Right cardiac atrium (tissue), 5 donors: Measurements from ENCODE around the gene CATSPERD. TPM values are rescaled to one million over a fixed set of nuclear protein-coding genes. Genes with fewer than 3 reads are reported as not detected.
"Not testable (repeated sequence)": the region's sequence is repeated elsewhere in the genome, so short reads cannot be mapped to it uniquely, and the experiment has no call there.

Experiments
- ATAC-seq, 2 donors: fragments of 200-7000 bp; cut with Tn5 transposase; one replicate each; pipeline versions ENCODE4 v1.8.0 to v1.9.1; 2020; ENCODE audit warnings: moderate library complexity in 2 of 2, mild to moderate bottlenecking in 1 of 2
- DNase-seq, 3 donors: peaks; one replicate each; pipeline ENCODE4 v3.0.0-alpha.2; 2020
- H3K27ac ChIP-seq: one replicate; pipeline ENCODE4 v1.5.1; 2013; ENCODE audit warnings: mild to moderate bottlenecking, low read length, control low read depth, moderate library complexity
- H3K27me3 ChIP-seq: one replicate; pipeline ENCODE4 v1.6.1; 2013; ENCODE audit not compliant: control insufficient read depth, insufficient read depth
- H3K4me1 ChIP-seq: one replicate; pipeline ENCODE4 v1.6.1; 2013; ENCODE audit warnings: low read length; ENCODE audit not compliant: control insufficient read depth, insufficient read depth
- H3K4me3 ChIP-seq: one replicate; pipeline ENCODE4 v1.5.1; 2013; ENCODE audit warnings: low read length, control low read depth
- H3K9me3 ChIP-seq: one replicate; pipeline ENCODE4 v1.6.1; 2013; ENCODE audit warnings: low read length; ENCODE audit not compliant: control insufficient read depth
- WGBS: extraction: QIAGEN DNeasy Blood & Tissue Kit; methylation state at CpG from one replicate; pipeline ENCODE4 v1.1.7; 2013; 5-methylcytosine and 5-hydroxymethylcytosine counted together
- intact Hi-C, 4 donors: fragments of 100-400 bp; cut with DNase I; formaldehyde crosslinking; loops; one replicate each; pipeline versions ENCODE4 v1.11.0 to v1.14.0; 2022 to 2023
- polyA plus RNA-seq: library from polyadenylated mRNA; stranded (reverse); fragments of 200-250 nt; gene quantifications from one replicate; pipeline ENCODE4 v1.2.3, GENCODE V29; 2013
- total RNA-seq, 4 donors: library from RNA; stranded (reverse); fragmentation: NEBNext Ultra II Directional; extraction: Animal tissue kit (Norgen Biotek cat#: 25700); gene quantifications; one replicate each; pipeline ENCODE4 v1.2.1, GENCODE V29; 2021
- donor health status: healthy with polysubstance abuse.
- donor health status: DM: no; HTN: yes; CAD: no.
- donor health status: DM: no; HTN: no; CAD: no.
- donor health status: DM: no; HTN: yes; CAD: no; lungs with severe emphysema.
- donor health status: DM: yes; HTN: yes; CAD: no.

The CATSPERD gene
- total and polyA plus RNA-seq, 5 donors = not detected

DNA sequence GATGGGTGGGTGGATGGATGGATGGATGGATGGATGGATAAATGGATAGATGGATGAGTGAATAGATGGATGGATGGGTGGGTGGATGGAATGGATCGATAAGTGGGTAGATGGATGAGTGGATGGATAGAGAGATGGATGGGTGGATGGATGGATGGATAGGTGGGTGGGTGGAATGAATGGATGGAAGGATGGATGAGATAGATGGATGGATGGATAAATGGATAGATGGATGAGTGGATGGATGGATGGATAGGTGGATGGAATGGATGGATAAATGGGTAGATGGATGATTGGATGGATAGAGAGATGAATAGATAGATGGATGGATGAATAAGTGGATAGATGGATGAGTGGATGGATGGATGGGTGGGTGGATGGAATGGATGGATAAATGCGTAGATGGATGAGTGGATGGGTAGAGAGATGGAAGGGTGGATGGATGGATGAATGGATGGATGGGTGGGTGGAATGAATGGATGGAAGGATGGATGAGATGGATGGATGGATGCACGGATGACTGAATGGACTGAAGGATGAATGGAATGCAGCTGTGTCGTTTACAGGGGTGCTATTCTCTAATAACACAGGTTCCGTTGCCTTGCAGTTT, 42.3 kb downstream of the CATSPERD start:
- 90% methylated on average over 5 of the region's 5 CpGs for WGBS
- DNase-seq (no peak), ATAC-seq (no peak)
- Histone ChIP-seq H3K27me3 (no peaks in the 10 kb centered on the region), H3K9me3 (no peaks in the 10 kb centered on the region), H3K27ac (no peak overlapping the region), H3K4me3 (no peak overlapping the region), H3K4me1 (no peaks in the 10 kb centered on the region)
- intact Hi-C loops = no loop called here

DNA sequence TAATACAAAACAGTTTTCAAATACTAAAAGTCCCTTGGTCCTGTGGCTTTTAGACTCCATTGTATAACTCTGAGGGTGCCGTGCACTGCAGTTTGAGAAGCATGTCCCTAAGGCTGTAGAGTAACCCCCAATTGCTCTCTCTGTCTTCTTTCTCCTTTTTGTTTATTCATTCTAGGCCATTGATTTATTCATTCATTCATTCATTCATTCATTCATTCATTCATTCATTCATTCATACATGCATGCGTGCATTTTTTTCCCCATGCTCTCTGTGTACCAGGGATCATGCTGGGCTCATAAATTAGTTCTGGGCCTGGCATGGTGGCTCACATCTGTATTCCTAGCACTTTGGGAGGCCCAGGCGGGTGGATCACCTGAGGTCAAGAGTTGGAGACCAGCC, 44.8 kb downstream of the CATSPERD start:
- Histone ChIP-seq H3K27me3 (no peaks in the 10 kb centered on the region), H3K4me1 (no peaks in the 10 kb centered on the region), H3K4me3 (no peak overlapping the region), H3K9me3 (no peaks in the 10 kb centered on the region), H3K27ac (no peak overlapping the region)
- 88% methylated on average over 3 of the region's 3 CpGs for WGBS
- ATAC-seq = no peak
- intact Hi-C loops = no loop called here
- no peak for DNase-seq

DNA sequence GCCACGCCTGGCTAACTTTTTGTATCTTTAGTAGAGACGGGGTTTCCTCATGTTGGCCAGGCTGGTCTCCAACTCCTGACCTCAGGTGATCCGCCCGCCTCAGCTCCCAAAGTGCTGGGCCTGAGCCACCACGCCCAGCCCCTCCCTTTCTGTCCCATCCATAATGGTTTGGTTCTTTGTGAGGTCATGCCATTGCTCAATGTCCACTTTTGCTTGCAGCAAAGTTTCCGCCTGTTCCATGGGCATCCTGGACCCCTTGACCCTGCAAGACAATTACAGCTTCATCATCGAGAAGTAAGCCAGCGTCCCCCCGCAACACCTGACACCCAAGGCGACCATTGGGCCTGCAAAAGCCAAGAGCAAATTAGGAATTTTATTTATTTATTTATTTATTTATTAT, 47.5 kb downstream of the CATSPERD start:
- no peak for DNase-seq
- intact Hi-C loops = no loop called here
- no peaks in the 10 kb centered on the region for H3K27me3 ChIP-seq
- H3K4me3 ChIP-seq = no peak overlapping the region
- 96% methylated on average over 10 of the region's 10 CpGs for WGBS
- ATAC-seq = no peak
- H3K9me3 ChIP-seq = no peaks in the 10 kb centered on the region
- H3K27ac ChIP-seq = no peak overlapping the region
- H3K4me1 ChIP-seq = no peaks in the 10 kb centered on the region

DNA sequence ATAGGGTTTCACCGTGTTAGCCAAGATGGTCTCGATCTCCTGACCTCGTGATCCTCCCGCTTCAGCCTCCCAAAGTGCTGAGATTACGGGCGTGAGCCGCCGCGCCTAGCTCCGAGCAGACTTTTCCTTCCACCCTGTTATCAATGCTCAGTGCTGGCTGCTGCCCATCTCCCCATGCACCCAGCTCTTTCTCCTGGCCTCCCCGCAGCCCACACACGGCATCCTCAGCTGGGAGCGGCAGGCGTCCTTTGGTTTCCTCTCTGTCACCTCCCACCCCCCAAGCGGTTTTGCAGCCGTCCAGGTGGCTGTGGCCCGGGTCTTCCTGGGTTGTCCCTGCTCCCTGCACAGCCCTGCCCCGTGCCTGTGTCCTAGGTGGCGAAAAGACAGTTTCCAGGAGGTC, 52.0 kb downstream of the CATSPERD start:
- intact Hi-C loops = no loop called here
- WGBS = 79% methylated on average over 19 of the region's 19 CpGs
- no peak overlapping the region for H3K4me3 ChIP-seq
- no peaks in the 10 kb centered on the region for H3K27me3 ChIP-seq
- ATAC-seq = no peak
- H3K9me3 ChIP-seq = no peaks in the 10 kb centered on the region
- H3K27ac ChIP-seq = no peak overlapping the region
- H3K4me1 ChIP-seq = no peaks in the 10 kb centered on the region
- no peak for DNase-seq

DNA sequence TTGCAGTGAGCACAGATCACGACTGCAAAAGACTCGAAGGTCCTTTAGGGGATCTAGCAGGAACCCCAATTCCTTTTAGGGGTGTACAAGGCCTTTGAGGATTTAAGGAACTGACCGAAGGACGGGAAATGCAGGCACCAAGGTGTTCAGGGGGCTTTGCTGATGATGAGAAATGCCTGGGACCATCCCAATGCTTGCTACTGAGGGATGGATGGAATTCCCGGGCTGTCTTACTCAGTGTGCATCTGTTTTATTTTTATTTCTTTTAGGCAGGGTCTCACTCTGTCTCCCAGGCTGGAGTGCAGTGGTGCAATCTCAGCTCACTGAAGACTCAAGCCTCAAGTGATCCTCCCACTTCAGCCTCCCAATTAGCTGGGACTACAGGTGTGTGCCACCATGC, 52.8 kb downstream of the CATSPERD start:
- Histone ChIP-seq H3K27ac (no peak overlapping the region), H3K27me3 (no peaks in the 10 kb centered on the region), H3K4me3 (no peak overlapping the region), H3K9me3 (no peaks in the 10 kb centered on the region), H3K4me1 (no peaks in the 10 kb centered on the region)
- 89% methylated on average over 5 of the region's 5 CpGs for WGBS
- ATAC-seq (no peak), DNase-seq (no peak)
- intact Hi-C loops = no loop called here

DNA sequence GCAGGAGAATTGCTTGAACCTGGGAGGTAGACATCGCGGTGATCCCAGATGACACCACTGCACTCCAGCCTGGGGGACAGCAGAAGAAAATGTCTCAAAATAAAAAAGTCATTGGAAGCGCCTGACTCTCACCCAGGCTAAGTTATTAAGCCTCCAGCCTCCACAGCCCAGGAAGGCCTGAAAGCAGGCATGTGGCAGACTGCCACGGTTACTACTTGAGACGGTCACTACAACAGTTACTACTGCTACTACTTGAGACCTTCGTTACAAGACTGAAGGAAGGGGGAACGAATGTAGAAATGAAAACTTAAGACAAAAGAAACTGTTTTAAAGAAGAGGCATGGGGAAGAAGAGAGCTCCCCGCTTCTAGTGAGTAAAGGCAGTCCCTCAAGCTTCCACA, 54.5 kb downstream of the CATSPERD start:
- Histone ChIP-seq H3K4me3 (no peak overlapping the region), H3K27me3 (no peaks in the 10 kb centered on the region), H3K9me3 (no peaks in the 10 kb centered on the region), H3K27ac (no peak overlapping the region), H3K4me1 (no peaks in the 10 kb centered on the region)
- ATAC-seq (no peak), DNase-seq (no peak)
- 79% methylated on average over 8 of the region's 8 CpGs for WGBS
- intact Hi-C loops = no loop called here

DNA sequence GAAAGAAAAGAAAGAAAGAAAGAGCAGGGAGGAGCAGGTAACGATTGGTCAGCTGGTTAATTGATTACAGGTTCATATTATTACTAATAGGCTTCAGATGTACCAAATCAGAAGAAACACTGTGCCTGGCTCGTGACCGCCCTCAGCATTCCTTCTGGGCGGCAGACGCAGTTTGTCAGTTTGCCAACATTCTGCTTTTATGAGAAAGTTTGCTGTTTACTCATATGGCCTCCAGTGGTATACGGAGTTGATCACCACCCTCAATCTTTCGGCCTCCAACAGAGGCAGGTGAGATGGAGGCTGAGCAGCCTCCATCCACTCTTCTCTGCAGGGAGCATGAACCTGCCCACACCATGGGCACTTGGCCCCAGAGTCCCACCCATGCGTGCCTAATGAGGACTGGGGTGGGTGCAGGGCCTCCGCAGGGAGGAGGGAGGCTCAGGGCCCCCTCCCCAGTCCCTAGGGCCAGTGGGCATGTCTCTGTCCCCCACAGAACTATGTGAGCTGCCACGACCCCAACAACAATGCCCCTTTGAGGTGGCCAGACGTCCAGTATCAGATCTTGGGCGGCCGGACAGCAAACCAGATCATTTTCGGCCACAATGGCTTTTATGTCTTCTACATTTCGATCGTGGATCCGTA, 55.4 kb downstream of the CATSPERD start:
- peak in 1 of 2 donors; percentile 16 for ATAC-seq
- Histone ChIP-seq H3K4me1 (no peaks in the 10 kb centered on the region), H3K27ac (no peak overlapping the region), H3K9me3 (no peaks in the 10 kb centered on the region), H3K27me3 (no peaks in the 10 kb centered on the region), H3K4me3 (no peak overlapping the region)
- 63% methylated on average over 17 of the region's 17 CpGs for WGBS
- no peak for DNase-seq
- intact Hi-C loops = no loop called here

DNA sequence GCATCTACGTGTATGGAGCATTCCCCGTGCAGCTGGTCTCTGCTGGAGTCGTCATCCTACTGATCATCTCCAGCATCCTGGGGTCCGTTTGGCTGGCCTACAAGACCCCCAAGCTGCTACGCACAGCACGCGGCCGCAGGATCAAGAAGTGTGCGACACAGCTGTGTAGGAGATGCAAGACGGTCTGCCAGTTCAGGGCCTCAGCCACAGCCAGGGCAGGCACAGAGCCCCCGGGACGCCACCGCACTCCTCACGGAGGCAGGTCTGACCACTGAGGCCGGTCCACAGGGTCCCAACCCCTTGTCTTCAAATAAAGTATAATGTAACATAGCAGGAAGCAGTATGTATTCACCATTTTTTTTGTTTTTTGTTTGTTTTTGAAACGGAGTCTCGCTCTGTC, 58.0 kb downstream of the CATSPERD start:
- H3K4me3 ChIP-seq = no peak overlapping the region
- WGBS = 83% methylated on average over 17 of the region's 17 CpGs

DNA sequence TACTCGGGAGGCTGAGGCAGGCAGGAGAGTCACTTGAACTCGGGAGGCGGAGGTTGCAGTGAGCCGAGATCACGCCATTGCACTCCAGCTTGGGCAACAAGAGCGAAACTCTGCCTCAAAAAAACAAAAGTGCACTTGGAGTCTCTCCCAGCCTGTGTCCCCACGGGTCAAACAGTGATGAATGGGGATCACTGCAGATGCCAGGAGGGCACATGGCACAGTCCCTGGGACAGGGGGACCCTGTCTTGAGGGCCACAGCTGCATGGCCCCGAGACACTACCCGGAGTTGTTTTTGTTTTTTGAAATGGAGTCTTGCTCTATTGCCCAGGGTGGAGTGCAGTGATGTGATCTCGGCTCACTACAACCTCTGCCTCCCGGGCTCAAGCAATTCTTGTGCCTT, 60.5 kb downstream of the CATSPERD start:
- H3K4me1 ChIP-seq, H3K27ac ChIP-seq, H3K4me3 ChIP-seq, H3K9me3 ChIP-seq, DNase-seq, H3K27me3 ChIP-seq, ATAC-seq, intact Hi-C loops: not testable (repeated sequence)
- WGBS = 81% methylated on average over 11 of the region's 11 CpGs

More for the DNA sequence above, 58.0 kb downstream of the CATSPERD start:
- ATAC-seq = no peak
- H3K4me1 ChIP-seq = no peaks in the 10 kb centered on the region
- H3K9me3 ChIP-seq = no peaks in the 10 kb centered on the region
- H3K27ac ChIP-seq = no peak overlapping the region
- intact Hi-C loops = no loop called here
- H3K27me3 ChIP-seq = no peaks in the 10 kb centered on the region
- DNase-seq = no peak

DNA sequence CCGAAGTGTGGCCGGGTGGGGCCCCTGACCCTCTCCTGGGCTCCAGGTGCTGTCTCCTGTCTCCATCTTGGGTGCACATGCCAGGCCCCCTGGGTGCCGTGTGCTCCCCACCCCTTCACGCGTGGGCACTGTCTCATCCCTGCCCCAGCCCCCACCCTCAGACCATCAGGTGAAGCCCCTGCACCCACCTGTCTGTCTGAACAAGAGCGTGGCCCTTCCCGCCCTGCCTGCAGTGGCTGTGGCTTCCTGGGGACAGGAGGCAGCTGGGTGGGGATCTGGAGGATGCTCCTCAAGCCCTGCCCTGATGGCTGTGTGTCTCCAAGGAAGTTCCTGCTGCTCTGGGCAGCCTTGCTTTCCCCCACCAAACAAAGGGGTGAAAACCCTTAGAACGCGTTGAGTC, 61.9 kb downstream of the CATSPERD start:
- DNase-seq (no peak), ATAC-seq (peak in 1 of 2 donors; percentile 4)
- Histone ChIP-seq H3K9me3 (no peaks in the 10 kb centered on the region), H3K4me1 (no peaks in the 10 kb centered on the region), H3K4me3 (no peak overlapping the region), H3K27ac (no peak overlapping the region), H3K27me3 (no peaks in the 10 kb centered on the region)
- intact Hi-C loops = no loop called here
- WGBS = 84% methylated on average over 9 of the region's 9 CpGs

DNA sequence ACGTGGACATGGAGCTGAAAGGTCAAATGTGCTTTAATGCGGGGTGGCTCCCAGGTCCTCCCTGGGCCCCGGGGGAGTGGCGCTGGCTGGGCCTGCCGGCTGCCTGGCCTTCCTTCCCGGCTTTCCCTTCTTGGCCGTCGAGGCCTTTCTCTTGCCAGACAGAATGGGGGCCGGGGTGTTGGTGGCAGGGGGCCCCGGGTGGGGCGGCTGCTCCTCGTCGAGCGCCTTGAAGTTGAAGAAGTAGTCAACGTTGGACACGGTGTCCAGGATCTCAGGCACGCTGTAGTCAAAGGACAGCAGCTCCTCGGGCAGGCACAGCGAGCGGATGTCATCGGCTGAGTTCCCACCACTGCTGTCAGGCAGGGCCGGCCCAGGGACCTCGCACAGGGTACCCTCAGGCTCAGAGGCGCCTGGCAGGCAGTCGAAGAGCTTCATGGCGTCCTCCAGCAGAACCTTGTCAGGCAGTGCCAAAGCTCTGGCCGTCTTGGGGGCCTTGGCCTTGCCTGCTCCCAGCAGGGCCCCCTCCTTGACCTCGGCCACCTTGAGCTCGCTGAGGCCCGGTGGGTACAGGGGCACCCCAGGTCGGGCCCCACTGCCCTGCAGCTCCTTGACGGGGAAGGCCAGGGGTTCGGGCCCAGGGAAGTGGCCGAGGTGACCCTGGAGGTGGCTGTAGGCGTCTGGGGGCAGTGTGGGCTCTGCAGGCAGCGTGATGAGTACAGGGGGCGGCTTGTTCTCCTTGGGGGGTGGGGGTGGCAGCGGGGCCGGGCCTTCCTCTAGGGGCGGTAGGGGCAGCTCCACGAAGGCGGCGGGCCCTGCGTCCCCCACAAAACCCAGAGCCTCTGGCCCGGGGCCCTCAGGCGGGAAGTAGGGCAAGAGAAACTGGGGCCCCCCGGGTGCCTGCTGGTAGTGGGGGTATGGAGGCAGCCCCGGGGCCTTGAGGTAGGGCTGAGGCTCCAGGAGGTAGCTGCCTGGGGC, 62.8 kb downstream of the CATSPERD start:
- intact Hi-C loops = no loop called here
- Histone ChIP-seq H3K27ac (no peak overlapping the region), H3K4me1 (no peaks in the 10 kb centered on the region), H3K4me3 (no peak overlapping the region), H3K27me3 (no peaks in the 10 kb centered on the region), H3K9me3 (no peaks in the 10 kb centered on the region)
- peak in 1 of 2 donors; percentile 7 for ATAC-seq
- no peak for DNase-seq
- WGBS = 74% methylated on average over 48 of the region's 48 CpGs
